Body of pancreas (tissue), 4 donors: Measurements from ENCODE around the gene TACC3.

Experiments used
- CTCF ChIP-seq, 7 experiments: fragments of 450-650 bp in 4 of 7; fragments of 200-600 bp in 3 of 7; sonication (generic) in 3 of 7; IDR thresholded peaks; one replicate each; pipeline ENCODE4 v1.5.1; 2016 to 2019; ENCODE audit warnings: antibody characterized with exemption in 7 of 7
- POLR2A ChIP-seq, 3 donors: fragments of 450-650 bp; IDR thresholded peaks; one replicate each; pipeline ENCODE4 v1.6.1; 2016; ENCODE audit warnings: antibody characterized with exemption in 3 of 3, mild to moderate bottlenecking in 2 of 3

- TF ChIP-seq POLR2A (IDR thresholded peaks at IDR 0.05) (peak in 2 of 3 donors; percentile 19 to 51), CTCF (IDR thresholded peaks at IDR 0.05) (peak in 2 of 7 experiments; percentile 2 to 9)
Measured at GRCh38 chr4:1683736-1684505, 37.4 kb upstream of the TACC3 start, which contains the start of gene FAM53A.
